Gastroesophageal sphincter (tissue), 3 donors: ENCODE measurements around the gene PTPN21.

ENCODE experiments used
- EP300 ChIP-seq: sonication (generic); formaldehyde crosslinking; IDR thresholded peaks from one replicate; pipeline ENCODE4 v1.6.1; 2017; ENCODE audit warnings: antibody characterized with exemption, mild to moderate bottlenecking
- POLR2AphosphoS5 ChIP-seq: sonication (generic); formaldehyde crosslinking; IDR thresholded peaks from one replicate; pipeline ENCODE4 v1.6.1; 2017; ENCODE audit warnings: antibody characterized with exemption
- TF ChIP-seq, protein P1 (sequence below), 4 experiments: fragments of 200-600 bp in 2 of 4; fragments of 450-650 bp in 2 of 4; sonication (generic) in 1 of 4; IDR thresholded peaks; one replicate each; pipeline ENCODE4 v1.5.1; 2017 to 2019; ENCODE audit warnings: antibody characterized with exemption in 4 of 4, mild to moderate bottlenecking in 2 of 4, moderate library complexity in 2 of 4

DNA sequence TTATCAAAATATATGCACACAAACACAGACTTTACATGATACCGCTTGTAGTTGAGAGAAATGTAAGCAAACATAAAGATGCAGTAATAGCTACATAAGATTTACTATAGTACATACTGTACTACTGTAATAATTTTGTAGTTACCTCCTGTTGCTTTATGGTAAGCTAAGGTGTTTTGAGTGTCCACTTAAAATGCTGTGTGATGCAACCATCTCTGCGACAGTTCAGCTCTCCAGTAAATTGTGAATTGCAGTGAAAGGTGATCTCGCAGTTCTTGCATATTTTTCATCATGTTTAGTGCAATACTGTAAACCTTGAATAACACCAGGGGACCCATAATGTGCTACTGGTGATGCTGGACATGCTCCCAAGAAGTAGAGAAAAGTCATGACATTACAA, 29.6 kb upstream of the PTPN21 start:
- TF ChIP-seq EP300: no peak
- no peak for TF ChIP-seq POLR2AphosphoS5
- TF ChIP-seq, protein P1, sequence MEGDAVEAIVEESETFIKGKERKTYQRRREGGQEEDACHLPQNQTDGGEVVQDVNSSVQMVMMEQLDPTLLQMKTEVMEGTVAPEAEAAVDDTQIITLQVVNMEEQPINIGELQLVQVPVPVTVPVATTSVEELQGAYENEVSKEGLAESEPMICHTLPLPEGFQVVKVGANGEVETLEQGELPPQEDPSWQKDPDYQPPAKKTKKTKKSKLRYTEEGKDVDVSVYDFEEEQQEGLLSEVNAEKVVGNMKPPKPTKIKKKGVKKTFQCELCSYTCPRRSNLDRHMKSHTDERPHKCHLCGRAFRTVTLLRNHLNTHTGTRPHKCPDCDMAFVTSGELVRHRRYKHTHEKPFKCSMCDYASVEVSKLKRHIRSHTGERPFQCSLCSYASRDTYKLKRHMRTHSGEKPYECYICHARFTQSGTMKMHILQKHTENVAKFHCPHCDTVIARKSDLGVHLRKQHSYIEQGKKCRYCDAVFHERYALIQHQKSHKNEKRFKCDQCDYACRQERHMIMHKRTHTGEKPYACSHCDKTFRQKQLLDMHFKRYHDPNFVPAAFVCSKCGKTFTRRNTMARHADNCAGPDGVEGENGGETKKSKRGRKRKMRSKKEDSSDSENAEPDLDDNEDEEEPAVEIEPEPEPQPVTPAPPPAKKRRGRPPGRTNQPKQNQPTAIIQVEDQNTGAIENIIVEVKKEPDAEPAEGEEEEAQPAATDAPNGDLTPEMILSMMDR (IDR thresholded peaks at IDR 0.05): no peak
